ENCODE results near the gene OR6M1. TPM values are rescaled to one million over a fixed set of nuclear protein-coding genes. Genes with fewer than 3 reads are reported as not detected.

The OR6M1 gene
- total RNA-seq, 2 donors from 2014 or later: not detected

GRCh38 chr11:123800036-123800435, 6.1 kb downstream of the OR6M1 start:
- no peak overlapping the region for H3K27ac Mint-ChIP-seq
- no peaks in the 10 kb centered on the region for H3K27me3 Mint-ChIP-seq
- H3K36me3 Mint-ChIP-seq (ENCODE audit: low read depth): no peaks in the 10 kb centered on the region
- H3K9me3 ChIP-seq (ENCODE audit: control insufficient read depth, low read length, poor library complexity, severe bottlenecking): no peaks in the 10 kb centered on the region
- ATAC-seq: no peak
- no peak overlapping the region for H3K4me3 Mint-ChIP-seq
- H3K4me1 Mint-ChIP-seq: peaks cover 2% of the 10 kb centered on the region
- no peak for DNase-seq

GRCh38 chr11:123799438-123799837, 6.7 kb downstream of the OR6M1 start:
- DNase-seq: no peak
- H3K4me1 Mint-ChIP-seq: peaks cover 2% of the 10 kb centered on the region
- no peak overlapping the region for H3K4me3 Mint-ChIP-seq
- no peaks in the 10 kb centered on the region for H3K9me3 ChIP-seq (ENCODE audit: control insufficient read depth, low read length, poor library complexity, severe bottlenecking)
- ATAC-seq: no peak
- H3K27me3 Mint-ChIP-seq: peaks cover 6% of the 10 kb centered on the region
- H3K36me3 Mint-ChIP-seq (ENCODE audit: low read depth): no peaks in the 10 kb centered on the region
- H3K27ac Mint-ChIP-seq: no peak overlapping the region

- H3K4me3 Mint-ChIP-seq: no peak overlapping the region
- no peak overlapping the region for H3K27ac Mint-ChIP-seq
- H3K27me3 Mint-ChIP-seq: peaks cover 13% of the 10 kb centered on the region
- H3K36me3 Mint-ChIP-seq (ENCODE audit: low read depth): no peaks in the 10 kb centered on the region
- H3K9me3 ChIP-seq (ENCODE audit: control insufficient read depth, low read length, poor library complexity, severe bottlenecking): no peaks in the 10 kb centered on the region
- H3K4me1 Mint-ChIP-seq: peaks cover 2% of the 10 kb centered on the region
- ATAC-seq: no peak
- no peak for DNase-seq
Observed at GRCh38 chr11:123798513-123799252, 7.5 kb downstream of the OR6M1 start.

GRCh38 chr11:123798079-123798478, 8.1 kb downstream of the OR6M1 start:
- Mint-ChIP-seq H3K4me3 (no peak overlapping the region), H3K36me3 (ENCODE audit: low read depth) (no peaks in the 10 kb centered on the region), H3K27ac (no peak overlapping the region), H3K27me3 (peaks cover 15% of the 10 kb centered on the region), H3K4me1 (peaks cover 2% of the 10 kb centered on the region)
- DNase-seq (no peak), ATAC-seq (no peak)
- no peaks in the 10 kb centered on the region for H3K9me3 ChIP-seq (ENCODE audit: control insufficient read depth, low read length, poor library complexity, severe bottlenecking)

- H3K27me3 Mint-ChIP-seq: peaks cover 19% of the 10 kb centered on the region
- no peak overlapping the region for H3K4me3 Mint-ChIP-seq
- peaks cover 2% of the 10 kb centered on the region for H3K4me1 Mint-ChIP-seq
- DNase-seq (no peak), ATAC-seq (no peak)
- no peak overlapping the region for H3K27ac Mint-ChIP-seq
- H3K9me3 ChIP-seq (ENCODE audit: control insufficient read depth, low read length, poor library complexity, severe bottlenecking): no peaks in the 10 kb centered on the region
- no peaks in the 10 kb centered on the region for H3K36me3 Mint-ChIP-seq (ENCODE audit: low read depth)
Observed at GRCh38 chr11:123797541-123797940, 8.6 kb downstream of the OR6M1 start.

GRCh38 chr11:123797114-123797513, 9.0 kb downstream of the OR6M1 start:
- Mint-ChIP-seq H3K4me3 (no peak overlapping the region), H3K27me3 (peaks cover 19% of the 10 kb centered on the region), H3K4me1 (peaks cover 2% of the 10 kb centered on the region), H3K27ac (no peak overlapping the region), H3K36me3 (ENCODE audit: low read depth) (no peaks in the 10 kb centered on the region)
- no peak for ATAC-seq
- no peak for DNase-seq
- H3K9me3 ChIP-seq (ENCODE audit: control insufficient read depth, low read length, poor library complexity, severe bottlenecking): no peaks in the 10 kb centered on the region

GRCh38 chr11:123796226-123796625, 9.9 kb downstream of the OR6M1 start:
- no peak overlapping the region for H3K27ac Mint-ChIP-seq
- H3K9me3 ChIP-seq (ENCODE audit: control insufficient read depth, low read length, poor library complexity, severe bottlenecking): no peaks in the 10 kb centered on the region
- peaks cover 19% of the 10 kb centered on the region for H3K27me3 Mint-ChIP-seq
- DNase-seq: no peak
- ATAC-seq: no peak
- peaks cover 2% of the 10 kb centered on the region for H3K4me1 Mint-ChIP-seq
- H3K4me3 Mint-ChIP-seq: no peak overlapping the region
- H3K36me3 Mint-ChIP-seq (ENCODE audit: low read depth): no peaks in the 10 kb centered on the region

GRCh38 chr11:123783536-123783935, 22.6 kb downstream of the OR6M1 start:
- Mint-ChIP-seq H3K36me3 (ENCODE audit: low read depth) (no peaks in the 10 kb centered on the region), H3K27me3 (peaks cover 20% of the 10 kb centered on the region), H3K27ac (no peak overlapping the region), H3K4me1 (no peaks in the 10 kb centered on the region), H3K4me3 (no peak overlapping the region)
- H3K9me3 ChIP-seq (ENCODE audit: control insufficient read depth, low read length, poor library complexity, severe bottlenecking): no peaks in the 10 kb centered on the region
- DNase-seq (no peak), ATAC-seq (no peak)

- H3K36me3 Mint-ChIP-seq (ENCODE audit: low read depth): no peaks in the 10 kb centered on the region
Observed at GRCh38 chr11:123778511-123778910, 27.6 kb downstream of the OR6M1 start.

GRCh38 chr11:123775715-123776549, 30.2 kb downstream of the OR6M1 start:
- Mint-ChIP-seq H3K4me3 (no peak overlapping the region), H3K4me1 (no peaks in the 10 kb centered on the region), H3K36me3 (ENCODE audit: low read depth) (no peaks in the 10 kb centered on the region), H3K27ac (no peak overlapping the region), H3K27me3 (peaks cover 9% of the 10 kb centered on the region)
- ATAC-seq: no peak
- DNase-seq: no peak
- no peaks in the 10 kb centered on the region for H3K9me3 ChIP-seq (ENCODE audit: control insufficient read depth, low read length, poor library complexity, severe bottlenecking)

More at GRCh38 chr11:123778511-123778910, 27.6 kb downstream of the OR6M1 start:
- H3K27me3 Mint-ChIP-seq: peaks cover 23% of the 10 kb centered on the region
- no peak overlapping the region for H3K27ac Mint-ChIP-seq
- no peaks in the 10 kb centered on the region for H3K4me1 Mint-ChIP-seq
- DNase-seq (no peak), ATAC-seq (no peak)
- no peaks in the 10 kb centered on the region for H3K9me3 ChIP-seq (ENCODE audit: control insufficient read depth, low read length, poor library complexity, severe bottlenecking)
- H3K4me3 Mint-ChIP-seq: no peak overlapping the region

- H3K4me1 Mint-ChIP-seq: no peaks in the 10 kb centered on the region
- ATAC-seq (no peak), DNase-seq (no peak)
- no peak overlapping the region for H3K4me3 Mint-ChIP-seq
- peaks cover 9% of the 10 kb centered on the region for H3K27me3 Mint-ChIP-seq
- no peak overlapping the region for H3K27ac Mint-ChIP-seq
- H3K9me3 ChIP-seq (ENCODE audit: control insufficient read depth, low read length, poor library complexity, severe bottlenecking): no peaks in the 10 kb centered on the region
- H3K36me3 Mint-ChIP-seq (ENCODE audit: low read depth): no peaks in the 10 kb centered on the region
Observed at GRCh38 chr11:123775289-123775688, 30.9 kb downstream of the OR6M1 start.

GRCh38 chr11:123773959-123774358, 32.2 kb downstream of the OR6M1 start:
- Mint-ChIP-seq H3K4me1 (no peaks in the 10 kb centered on the region), H3K36me3 (ENCODE audit: low read depth) (no peaks in the 10 kb centered on the region), H3K4me3 (no peak overlapping the region), H3K27ac (no peak overlapping the region), H3K27me3 (peaks cover 18% of the 10 kb centered on the region)
- DNase-seq: no peak
- ATAC-seq: no peak
- no peaks in the 10 kb centered on the region for H3K9me3 ChIP-seq (ENCODE audit: control insufficient read depth, low read length, poor library complexity, severe bottlenecking)

- no peak overlapping the region for H3K27ac Mint-ChIP-seq
- H3K27me3 Mint-ChIP-seq: peaks cover 20% of the 10 kb centered on the region
- H3K4me3 Mint-ChIP-seq: no peak overlapping the region
- H3K9me3 ChIP-seq (ENCODE audit: control insufficient read depth, low read length, poor library complexity, severe bottlenecking): no peaks in the 10 kb centered on the region
- H3K36me3 Mint-ChIP-seq (ENCODE audit: low read depth): no peaks in the 10 kb centered on the region
- ATAC-seq: no peak
- DNase-seq: no peak
- H3K4me1 Mint-ChIP-seq: no peaks in the 10 kb centered on the region
Observed at GRCh38 chr11:123773026-123773425, 33.1 kb downstream of the OR6M1 start.
